B cell (primary cell): Measurements from ENCODE around the gene GJC3. TPM values are rescaled to one million over a fixed set of nuclear protein-coding genes. Genes with fewer than 3 reads are reported as not detected.
"Not testable (repeated sequence)": the region's sequence is repeated elsewhere in the genome, so short reads cannot be mapped to it uniquely, and the experiment has no call there.

ENCODE experiments used
- ATAC-seq: fragments of 200-7000 bp; cut with Tn5 transposase; one replicate; pipeline ENCODE4 v1.10.0; 2021; ENCODE audit warnings: low read depth, mild to moderate bottlenecking, moderate number of reproducible peaks, moderate library complexity
- CTCF ChIA-PET: fragments of 350-600 bp; sonication (Branson Sonifier 250); formaldehyde crosslinking; loops from one replicate; lab custom pipeline; 2021; ENCODE audit warnings: antibody characterized with exemption, inconsistent platforms; lab: Charles Lee
- POLR2A ChIA-PET: fragments of 350-600 bp; sonication (Branson Sonifier 250); formaldehyde crosslinking; loops from one replicate; lab custom pipeline; 2021; ENCODE audit warnings: antibody characterized with exemption; lab: Charles Lee
- DNase-seq: peaks from one replicate; pipeline ENCODE4 v3.0.0; 2013
- H2AFZ ChIP-seq: 2 replicates; pipeline ENCODE4 v1.6.1; 2012; ENCODE audit warnings: mild to moderate bottlenecking, low read depth, low read length; ENCODE audit not compliant: insufficient read depth, poor library complexity, severe bottlenecking
- H3K27ac ChIP-seq, 2 donors: 1 replicate in 1 of 2; 2 replicates in 1 of 2; pipeline ENCODE4 v1.5.1; 2012 to 2013; ENCODE audit warnings: low read length in 2 of 2, mild to moderate bottlenecking in 2 of 2, moderate library complexity in 1 of 2
- H3K27me3 ChIP-seq, 4 experiments: fragments of 200-600 bp in 1 of 4; sonication (generic) in 1 of 4; replicated peaks in 1 of 4; 1 replicate in 2 of 4; 2 replicates in 2 of 4; pipeline versions ENCODE4 v1.6.1 to v1.7.0; 2013 to 2016; ENCODE audit warnings: low read length in 3 of 4, mild to moderate bottlenecking in 2 of 4, mixed read lengths in 1 of 4, moderate library complexity in 1 of 4; ENCODE audit not compliant: insufficient read depth in 4 of 4, control insufficient read depth in 3 of 4; ENCODE audit errors: control extremely low read depth in 1 of 4
- H3K36me3 ChIP-seq, 2 experiments: replicated peaks in 1 of 2; 1 replicate in 1 of 2; 2 replicates in 1 of 2; pipeline versions ENCODE4 v1.6.1 to v1.7.1; 2013; ENCODE audit warnings: low read length in 1 of 2; ENCODE audit not compliant: insufficient read depth in 2 of 2, control insufficient read depth in 1 of 2; ENCODE audit errors: control extremely low read depth in 1 of 2, extremely low read depth in 1 of 2
- H3K4me1 ChIP-seq, 2 donors: fragments of 200-600 bp in 1 of 2; sonication (generic) in 1 of 2; 1 replicate in 1 of 2; 2 replicates in 1 of 2; pipeline versions ENCODE4 v1.5.1 to v1.6.1; 2013 to 2017; ENCODE audit warnings: low read length in 2 of 2; ENCODE audit not compliant: control insufficient read depth in 2 of 2, insufficient read depth in 2 of 2
- H3K4me2 ChIP-seq: replicated peaks from 2 replicates; pipeline ENCODE3; 2012; ENCODE audit warnings: mild to moderate bottlenecking, low read depth, low read length; ENCODE audit not compliant: poor library complexity, severe bottlenecking
- H3K4me3 ChIP-seq, 5 experiments: fragments of 200-600 bp in 1 of 5; sonication (generic) in 1 of 5; 1 replicate in 3 of 5; 2 replicates in 2 of 5; pipeline versions ENCODE4 v1.5.1 to v1.7.0; 2011 to 2016; ENCODE audit warnings: low read length in 4 of 5, mild to moderate bottlenecking in 4 of 5, low read depth in 2 of 5, control low read depth in 1 of 5, moderate library complexity in 1 of 5; ENCODE audit not compliant: insufficient read depth in 1 of 5; ENCODE audit errors: control extremely low read depth in 1 of 5, extremely low read depth in 1 of 5
- H3K79me2 ChIP-seq: fragments of 200-600 bp; sonication (generic); one replicate; pipeline ENCODE4 v1.6.0; 2016; ENCODE audit warnings: low read length; ENCODE audit not compliant: control insufficient read depth, insufficient read depth
- H3K9ac ChIP-seq: fragments of 200-600 bp; sonication (generic); 2 replicates; pipeline ENCODE4 v1.6.1; 2017; ENCODE audit warnings: mild to moderate bottlenecking, low read length, moderate library complexity
- H3K9me3 ChIP-seq, 3 donors: one replicate each; pipeline versions ENCODE4 v1.6.1 to v1.7.1; 2013; ENCODE audit warnings: low read length in 2 of 3; ENCODE audit not compliant: control insufficient read depth in 2 of 3, insufficient read depth in 1 of 3; ENCODE audit errors: control extremely low read depth in 1 of 3
- H4K20me1 ChIP-seq: 2 replicates; pipeline ENCODE4 v1.6.0; 2012; ENCODE audit warnings: mild to moderate bottlenecking, low read length; ENCODE audit not compliant: insufficient read depth, control insufficient read depth, poor library complexity, severe bottlenecking
- H3K27ac Mint-ChIP-seq: one replicate; pipeline ENCODE4 v1.8.0; 2021; ENCODE audit warnings: mixed read lengths
- H3K27me3 Mint-ChIP-seq: one replicate; pipeline ENCODE4 v1.8.0; 2021; ENCODE audit warnings: mixed read lengths
- H3K4me1 Mint-ChIP-seq: one replicate; pipeline ENCODE4 v1.8.0; 2021; ENCODE audit warnings: mixed read lengths
- H3K4me3 Mint-ChIP-seq: one replicate; pipeline ENCODE4 v1.8.0; 2021; ENCODE audit warnings: mixed read lengths
- H3K9me3 Mint-ChIP-seq: one replicate; pipeline ENCODE4 v1.8.0; 2022; ENCODE audit warnings: mixed read lengths; ENCODE audit not compliant: insufficient read depth
- EZH2 ChIP-seq: IDR thresholded peaks from 2 replicates; pipeline ENCODE4 v1.6.1; 2012; ENCODE audit warnings: borderline replicate concordance, low read depth, mild to moderate bottlenecking, moderate library complexity, low read length; ENCODE audit not compliant: insufficient read depth, poor library complexity, severe bottlenecking
- WGBS: methylation state at CpG from one replicate; pipeline ENCODE4 v1.1.5; 2013; ENCODE audit warnings: missing lambda C conversion rate; ENCODE audit not compliant: insufficient coverage; 5-methylcytosine and 5-hydroxymethylcytosine counted together
- intact Hi-C: fragments of 100-400 bp; cut with micrococcal nuclease; formaldehyde crosslinking; loops from one replicate; pipeline ENCODE4 v1.10.0; 2022
- polyA plus RNA-seq: library from polyadenylated mRNA; depleted of rRNA; stranded (reverse); fragments of >200 nt; gene quantifications from 2 replicates; pipeline ENCODE4 v1.2.3, GENCODE V29; 2012
- total RNA-seq, 2 donors: library from RNA; stranded (reverse); fragments of 120-200 nt in 1 of 2; gene quantifications; 1 replicate in 1 of 2; 2 replicates in 1 of 2; pipeline versions ENCODE4 v1.2.3 to v1.2.4, GENCODE V29; 2013 to 2022

GJC3 gene
- total and polyA plus RNA-seq, 2 donors (not counting 1 experiment from before 2014, with no cell fraction given), result not detected

GRCh38 chr7:99953649-99954048, 24.2 kb upstream of the GJC3 start:
- TF ChIP-seq EZH2, result no peak
- no peaks in the 10 kb centered on the region for H3K4me1 ChIP-seq
- CTCF ChIA-PET, result interaction anchor here (0.7 to 1.2 kb wide), 2 partner anchors 10 to 796 kb away, joined by 5 read pairs; no protein-coding TSS in a partner anchor
- Mint-ChIP-seq H3K27me3 (peaks cover 40% of the 10 kb centered on the region), H3K4me1 (no peaks in the 10 kb centered on the region), H3K9me3 (peaks cover 7% of the 10 kb centered on the region), H3K4me3 (no peak overlapping the region), H3K27ac (no peak overlapping the region)
- WGBS, result 100% methylated on average over 1 of the region's 3 CpGs
- peaks cover 0 to 15% (median 9%) of the 10 kb centered on the region in 3 donors for H3K9me3 ChIP-seq
- peaks cover 0 to 5% (median 2%) of the 10 kb centered on the region in 4 experiments for H3K27me3 ChIP-seq
- H3K79me2 ChIP-seq, result no peaks in the 10 kb centered on the region
- no peaks in the 10 kb centered on the region for H4K20me1 ChIP-seq
- ATAC-seq (no peak), DNase-seq (no peak)
- no peaks in the 10 kb centered on the region for H3K36me3 ChIP-seq
- no peak overlapping the region for H3K27ac ChIP-seq
- intact Hi-C loops, result no loop called here
- H3K4me3 ChIP-seq, result no peak overlapping the region
- no peak overlapping the region for H2AFZ ChIP-seq
- no peak overlapping the region for H3K4me2 ChIP-seq
- POLR2A ChIA-PET, result no interaction called here
- no peak overlapping the region for H3K9ac ChIP-seq

GRCh38 chr7:99952649-99953048, 23.2 kb upstream of the GJC3 start:
- H3K4me1 ChIP-seq, H3K4me1 Mint-ChIP-seq, H3K27ac Mint-ChIP-seq, H3K9ac ChIP-seq, H3K79me2 ChIP-seq, H3K4me3 ChIP-seq, CTCF ChIA-PET, POLR2A ChIA-PET, H3K27ac ChIP-seq, H2AFZ ChIP-seq, ATAC-seq, H3K9me3 Mint-ChIP-seq, H3K36me3 ChIP-seq, intact Hi-C loops, H3K4me2 ChIP-seq, H4K20me1 ChIP-seq, DNase-seq, H3K4me3 Mint-ChIP-seq: not testable (repeated sequence)
- H3K27me3 Mint-ChIP-seq, result peaks cover 44% of the 10 kb centered on the region
- WGBS, result no CpG with 5 or more reads among the region's 4 CpGs
- Histone ChIP-seq H3K27me3 (peaks cover 0 to 14% (median 4%) of the 10 kb centered on the region in 4 experiments), H3K9me3 (peaks cover 0 to 15% (median 9%) of the 10 kb centered on the region in 3 donors)

GRCh38 chr7:99950819-99951218, 21.4 kb upstream of the GJC3 start:
- peaks cover 0 to 22% (median 3%) of the 10 kb centered on the region in 4 experiments for H3K27me3 ChIP-seq
- CTCF ChIA-PET, result interaction anchor here (0.6 kb wide), 1 partner anchor 78 kb away, joined by 5 read pairs; no protein-coding TSS in a partner anchor
- H3K27ac ChIP-seq, intact Hi-C loops, H3K4me3 Mint-ChIP-seq, H3K36me3 ChIP-seq, H2AFZ ChIP-seq, ATAC-seq, H3K79me2 ChIP-seq, H3K27ac Mint-ChIP-seq, H3K4me1 Mint-ChIP-seq, H4K20me1 ChIP-seq, DNase-seq, H3K9ac ChIP-seq, H3K4me2 ChIP-seq, H3K4me1 ChIP-seq, H3K9me3 Mint-ChIP-seq, POLR2A ChIA-PET, H3K4me3 ChIP-seq: not testable (repeated sequence)
- peaks cover 43% of the 10 kb centered on the region for H3K27me3 Mint-ChIP-seq
- H3K9me3 ChIP-seq, result peaks cover 0 to 15% (median 9%) of the 10 kb centered on the region in 3 donors
- WGBS, result 95% methylated on average over 5 of the region's 6 CpGs
